Lower leg skin (tissue), 4 donors: Measurements from ENCODE around the gene MTHFD1. TPM values are rescaled to one million over a fixed set of nuclear protein-coding genes. Genes with fewer than 3 reads are reported as not detected.

Experiments
- DNase-seq, 2 donors: peaks; one replicate each; pipeline ENCODE4 v3.0.0-alpha.2; 2019; ENCODE audit warnings: low spot score in 2 of 2
- H3K4me3 ChIP-seq: fragments of 200-600 bp; sonication (generic); 2 replicates; pipeline ENCODE4 v1.5.1; 2017; ENCODE audit warnings: mild to moderate bottlenecking, low read depth; ENCODE audit not compliant: poor library complexity, severe bottlenecking
- POLR2A ChIP-seq, 2 donors: fragments of 450-650 bp; IDR thresholded peaks; one replicate each; pipeline ENCODE4 v1.6.1; 2016 to 2017; ENCODE audit warnings: antibody characterized with exemption in 2 of 2, mild to moderate bottlenecking in 1 of 2, moderate library complexity in 1 of 2
- WGBS, 2 donors: methylation state at CpG; one replicate each; pipeline ENCODE4 v1.1.5; 2018; 5-methylcytosine and 5-hydroxymethylcytosine counted together
- intact Hi-C: fragments of 100-400 bp; cut with DNase I; formaldehyde crosslinking; loops from one replicate; pipeline ENCODE4 v1.15.0; 2023; ENCODE audit warnings: low total_unique reads
- total RNA-seq, 4 donors: library from RNA; depleted of rRNA; stranded (reverse); fragments of >200 nt; gene quantifications; one replicate each; pipeline ENCODE4 v1.1.0, GENCODE V29; 2016
- TF ChIP-seq, protein P1 (sequence below), 3 donors: fragments of 450-650 bp; IDR thresholded peaks; one replicate each; pipeline ENCODE4 v1.5.1; 2016; ENCODE audit warnings: antibody characterized with exemption in 3 of 3, mild to moderate bottlenecking in 3 of 3, moderate library complexity in 2 of 3

Gene MTHFD1
- total RNA-seq, 4 donors from 2014 or later = 26.3 to 28.7 (median 27.9) TPM

DNA sequence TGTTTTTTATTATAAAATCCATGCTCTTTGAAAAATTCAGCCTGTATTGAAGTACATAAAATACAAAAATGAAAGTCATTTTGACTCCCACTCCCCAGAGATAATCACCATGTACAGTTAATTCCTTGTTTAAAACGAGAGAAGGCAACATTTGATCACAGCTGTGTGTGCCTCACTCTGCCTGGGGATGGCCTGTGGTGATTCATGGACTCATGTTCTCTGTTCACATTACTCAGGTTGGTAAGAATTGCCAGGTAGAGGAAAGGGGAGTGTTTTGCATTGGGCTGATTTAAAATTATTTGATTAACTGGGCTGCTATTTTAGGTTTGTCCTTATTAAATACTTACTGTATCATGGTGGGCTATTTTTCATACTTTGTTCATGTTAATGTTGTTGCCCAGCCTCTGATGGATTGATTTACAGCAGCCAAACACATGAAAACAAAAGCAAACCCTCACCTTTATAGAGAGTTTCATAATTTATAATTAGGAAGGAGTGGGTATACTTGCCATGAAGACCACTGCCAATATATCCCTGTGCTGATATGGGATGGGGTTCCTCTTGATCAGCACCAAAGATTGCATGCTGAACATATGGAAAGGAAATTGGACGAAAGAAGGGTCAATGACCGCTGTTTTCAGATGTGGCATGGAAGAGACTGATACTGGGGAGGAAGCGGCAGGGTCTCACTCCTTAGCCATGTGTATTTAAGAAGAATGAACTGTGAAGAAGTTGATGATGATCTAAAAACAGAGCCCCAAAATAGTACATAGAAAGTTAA, 119.4 kb downstream of the MTHFD1 start:
- no peak for DNase-seq
- 60 to 72% methylated on average over 4 of the region's 4 CpGs for WGBS, 2 donors
- H3K4me3 ChIP-seq = no peak overlapping the region
- intact Hi-C loops = no loop called here
- TF ChIP-seq POLR2A (IDR thresholded peaks at IDR 0.05) = no peak
- TF ChIP-seq, protein P1, sequence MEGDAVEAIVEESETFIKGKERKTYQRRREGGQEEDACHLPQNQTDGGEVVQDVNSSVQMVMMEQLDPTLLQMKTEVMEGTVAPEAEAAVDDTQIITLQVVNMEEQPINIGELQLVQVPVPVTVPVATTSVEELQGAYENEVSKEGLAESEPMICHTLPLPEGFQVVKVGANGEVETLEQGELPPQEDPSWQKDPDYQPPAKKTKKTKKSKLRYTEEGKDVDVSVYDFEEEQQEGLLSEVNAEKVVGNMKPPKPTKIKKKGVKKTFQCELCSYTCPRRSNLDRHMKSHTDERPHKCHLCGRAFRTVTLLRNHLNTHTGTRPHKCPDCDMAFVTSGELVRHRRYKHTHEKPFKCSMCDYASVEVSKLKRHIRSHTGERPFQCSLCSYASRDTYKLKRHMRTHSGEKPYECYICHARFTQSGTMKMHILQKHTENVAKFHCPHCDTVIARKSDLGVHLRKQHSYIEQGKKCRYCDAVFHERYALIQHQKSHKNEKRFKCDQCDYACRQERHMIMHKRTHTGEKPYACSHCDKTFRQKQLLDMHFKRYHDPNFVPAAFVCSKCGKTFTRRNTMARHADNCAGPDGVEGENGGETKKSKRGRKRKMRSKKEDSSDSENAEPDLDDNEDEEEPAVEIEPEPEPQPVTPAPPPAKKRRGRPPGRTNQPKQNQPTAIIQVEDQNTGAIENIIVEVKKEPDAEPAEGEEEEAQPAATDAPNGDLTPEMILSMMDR (IDR thresholded peaks at IDR 0.05) = no peak

DNA sequence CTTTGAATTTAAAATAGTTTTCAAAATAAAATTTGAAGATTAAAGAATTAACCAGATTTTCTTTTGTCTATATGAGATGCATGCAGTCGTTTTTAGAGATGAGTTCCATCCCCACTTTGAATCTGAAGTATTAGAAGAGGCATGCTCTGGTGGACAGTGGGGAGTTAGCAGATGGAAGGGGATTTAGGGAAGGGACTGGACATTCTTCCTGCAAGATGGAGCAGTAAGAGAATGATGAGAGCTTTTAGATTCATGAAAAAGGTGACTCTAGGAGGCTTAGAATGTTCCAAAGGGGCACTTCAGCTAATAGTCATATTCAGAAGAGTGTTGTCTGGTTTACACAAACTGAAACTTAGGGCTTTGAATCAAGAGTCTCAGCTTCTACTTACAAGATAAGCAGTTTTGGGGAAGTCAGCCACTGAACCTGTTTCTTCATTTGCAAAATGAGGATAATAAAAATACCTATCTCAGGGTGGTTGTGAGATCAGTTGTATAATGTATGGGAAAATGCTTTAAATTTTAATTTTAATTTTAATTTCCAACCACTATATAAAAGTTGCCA, 120.1 kb downstream of the MTHFD1 start:
- 14 to 45% methylated on average over 1 of the region's 1 CpG for WGBS, 2 donors
- no peak for DNase-seq
- intact Hi-C loops = no loop called here
- no peak for TF ChIP-seq POLR2A (IDR thresholded peaks at IDR 0.05)
- no peak overlapping the region for H3K4me3 ChIP-seq

DNA sequence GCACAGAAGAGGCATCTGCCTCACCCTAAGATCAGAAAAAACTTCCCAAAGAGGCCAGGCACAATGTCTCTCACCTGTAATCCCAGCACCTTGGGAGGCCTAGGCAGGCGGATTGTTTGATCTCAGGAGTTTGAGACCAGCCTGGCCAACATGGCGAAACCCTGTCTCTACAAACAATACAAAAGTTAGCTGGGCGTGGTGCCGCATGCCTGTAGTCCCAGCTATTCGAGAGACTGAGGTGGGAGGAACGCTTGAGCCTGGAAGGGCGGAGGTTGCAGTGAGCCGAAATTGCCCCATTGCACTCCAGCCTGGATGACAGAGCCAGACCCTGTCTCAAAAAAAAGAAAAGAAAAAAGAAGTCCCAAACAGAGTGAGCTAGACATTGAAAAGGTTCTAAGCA, 120.9 kb downstream of the MTHFD1 start:
- 71 to 75% methylated on average over 8 of the region's 8 CpGs for WGBS, 2 donors
- intact Hi-C loops = no loop called here
- DNase-seq = no peak

More for the DNA sequence above, 120.9 kb downstream of the MTHFD1 start:
- no peak overlapping the region for H3K4me3 ChIP-seq
- TF ChIP-seq, protein P1 (IDR thresholded peaks at IDR 0.05) = no peak
- TF ChIP-seq POLR2A (IDR thresholded peaks at IDR 0.05) = no peak

Other genes starting within 250 kb of the MTHFD1 start
- under 1 TPM; 0.08 to 0.65 (median 0.22) TPM for gene ESR2, start 94.0 kb upstream of the MTHFD1 start, total RNA-seq
- under 1 TPM in 3 of 4 donors, not detected in 1; 0.17 to 0.29 (median 0.21) TPM for gene AKAP5, start 77.1 kb downstream of the MTHFD1 start, total RNA-seq
- gene ZBTB25, start 115.5 kb downstream of the MTHFD1 start, total RNA-seq = 10 to 100 TPM in 2 of 4 donors, 1 to 10 TPM in 2; 7.8 to 15.1 (median 9.1) TPM
- 10 to 100 TPM; 35.2 to 50.4 (median 39.4) TPM for gene ZBTB1, start 116.4 kb downstream of the MTHFD1 start, total RNA-seq
- gene HSPA2, start 152.4 kb downstream of the MTHFD1 start, total RNA-seq = 100 to 1,000 TPM; 103 to 165 (median 138) TPM
- gene PPP1R36, start 161.6 kb downstream of the MTHFD1 start, total RNA-seq = 1 to 10 TPM in 2 of 4 donors, under 1 TPM in 2; 0.84 to 2.0 (median 1.3) TPM